Glutamatergic neuron (in vitro differentiated cells): ENCODE measurements around the gene GAL3ST3. TPM values are rescaled to one million over a fixed set of nuclear protein-coding genes. Genes with fewer than 3 reads are reported as not detected.

ENCODE experiments used
- DNase-seq: peaks from one replicate; pipeline ENCODE4 v3.0.0; 2022
- H3K27ac Mint-ChIP-seq: one replicate; pipeline ENCODE4 v1.8.0; 2020; ENCODE audit warnings: mild to moderate bottlenecking, mixed read lengths, inconsistent platforms; ENCODE audit not compliant: unreplicated experiment
- H3K27me3 Mint-ChIP-seq: one replicate; pipeline ENCODE4 v1.8.0; 2020; ENCODE audit warnings: mild to moderate bottlenecking, moderate library complexity, mixed read lengths, inconsistent platforms; ENCODE audit not compliant: unreplicated experiment
- H3K36me3 Mint-ChIP-seq: one replicate; pipeline ENCODE4 v1.8.0; 2020; ENCODE audit warnings: mild to moderate bottlenecking, mixed read lengths, inconsistent platforms; ENCODE audit not compliant: unreplicated experiment
- H3K4me1 Mint-ChIP-seq: one replicate; pipeline ENCODE4 v1.8.0; 2020; ENCODE audit warnings: mild to moderate bottlenecking, low read depth, mixed read lengths, inconsistent platforms; ENCODE audit not compliant: unreplicated experiment
- H3K4me3 Mint-ChIP-seq: one replicate; pipeline ENCODE4 v1.8.0; 2020; ENCODE audit warnings: mild to moderate bottlenecking, mixed read lengths, inconsistent platforms; ENCODE audit not compliant: unreplicated experiment
- H3K9me3 Mint-ChIP-seq: one replicate; pipeline ENCODE4 v1.8.0; 2020; ENCODE audit warnings: mild to moderate bottlenecking, moderate library complexity, mixed read lengths, inconsistent platforms; ENCODE audit not compliant: unreplicated experiment
- CTCF ChIP-seq: fragments of 200-600 bp; sonication (generic); IDR thresholded peaks from one replicate; pipeline ENCODE4 v1.5.0; 2021; ENCODE audit not compliant: partially characterized antibody, unreplicated experiment
- total RNA-seq: library from RNA; stranded (reverse); fragmentation: NEBNext Ultra II Directional; extraction: Animal tissue kit (Norgen Biotek cat#: 25700); gene quantifications from one replicate; pipeline ENCODE4 v1.2.1, GENCODE V29; 2021; ENCODE audit not compliant: unreplicated experiment

The GAL3ST3 gene
- total RNA-seq, 1 donor from 2014 or later: 2.4 TPM

GRCh38 chr11:66042996-66043906, 5.7 kb downstream of the GAL3ST3 start:
- H3K27ac Mint-ChIP-seq: no peak overlapping the region
- no peaks in the 10 kb centered on the region for H3K36me3 Mint-ChIP-seq
- peaks cover 3% of the 10 kb centered on the region for H3K27me3 Mint-ChIP-seq
- H3K4me1 Mint-ChIP-seq: peaks cover 4% of the 10 kb centered on the region
- no peak for DNase-seq
- H3K9me3 Mint-ChIP-seq: peaks cover 2% of the 10 kb centered on the region
- H3K4me3 Mint-ChIP-seq: no peak overlapping the region
- TF ChIP-seq CTCF: no peak

GRCh38 chr11:66042227-66042995, 6.5 kb downstream of the GAL3ST3 start:
- no peak overlapping the region for H3K27ac Mint-ChIP-seq
- H3K4me1 Mint-ChIP-seq: no peaks in the 10 kb centered on the region
- H3K36me3 Mint-ChIP-seq: no peaks in the 10 kb centered on the region
- no peak overlapping the region for H3K4me3 Mint-ChIP-seq
- H3K27me3 Mint-ChIP-seq: peaks cover 3% of the 10 kb centered on the region
- no peak for DNase-seq
- H3K9me3 Mint-ChIP-seq: peaks cover 2% of the 10 kb centered on the region
- TF ChIP-seq CTCF: no peak

- Mint-ChIP-seq H3K27ac (no peak overlapping the region), H3K9me3 (peaks cover 2% of the 10 kb centered on the region), H3K36me3 (no peaks in the 10 kb centered on the region), H3K4me3 (no peak overlapping the region), H3K4me1 (no peaks in the 10 kb centered on the region), H3K27me3 (peaks cover 1% of the 10 kb centered on the region)
- DNase-seq: no peak
- TF ChIP-seq CTCF: no peak
Observed at GRCh38 chr11:66039765-66040164, 9.2 kb downstream of the GAL3ST3 start.

GRCh38 chr11:66037327-66037726, 11.6 kb downstream of the GAL3ST3 start:
- H3K27ac Mint-ChIP-seq: no peak overlapping the region
- H3K4me1 Mint-ChIP-seq: no peaks in the 10 kb centered on the region
- no peak overlapping the region for H3K4me3 Mint-ChIP-seq
- DNase-seq: no peak
- peaks cover 2% of the 10 kb centered on the region for H3K9me3 Mint-ChIP-seq
- H3K36me3 Mint-ChIP-seq: no peaks in the 10 kb centered on the region
- no peak for TF ChIP-seq CTCF
- H3K27me3 Mint-ChIP-seq: no peaks in the 10 kb centered on the region

- Mint-ChIP-seq H3K27ac (no peak overlapping the region), H3K36me3 (no peaks in the 10 kb centered on the region), H3K4me3 (no peak overlapping the region), H3K27me3 (no peaks in the 10 kb centered on the region), H3K4me1 (no peaks in the 10 kb centered on the region), H3K9me3 (no peaks in the 10 kb centered on the region)
- TF ChIP-seq CTCF: no peak
- no peak for DNase-seq
Observed at GRCh38 chr11:66036334-66036710, 12.6 kb downstream of the GAL3ST3 start.
